GM23338 (cell line): ENCODE measurements around the gene CD33. TPM values are rescaled to one million over a fixed set of nuclear protein-coding genes. Genes with fewer than 3 reads are reported as not detected.

Source experiments
- ATAC-seq: fragments of 200-7000 bp; cut with Tn5 transposase; 3 replicates; pipeline ENCODE4 v1.9.1; 2020
- DNase-seq: peaks from one replicate; pipeline ENCODE4 v3.0.0-alpha.2; 2015; ENCODE audit warnings: low spot score
- H2AFZ ChIP-seq: fragments of 200-600 bp; sonication (generic); 2 replicates; pipeline ENCODE4 v1.8.0; 2016; ENCODE audit warnings: antibody characterized with exemption, mild to moderate bottlenecking, moderate library complexity
- H3F3A ChIP-seq: fragments of 200-600 bp; sonication (generic); replicated peaks from 2 replicates; pipeline ENCODE4 v1.8.0; 2017; ENCODE audit warnings: antibody characterized with exemption, mixed run types, low read depth
- H3K27ac ChIP-seq: fragments of 200-600 bp; sonication (generic); 2 replicates; pipeline ENCODE4 v1.6.1; 2016; ENCODE audit warnings: low read depth
- H3K27me3 ChIP-seq: fragments of 200-600 bp; sonication (generic); 2 replicates; pipeline ENCODE4 v1.8.0; 2016; ENCODE audit warnings: mild to moderate bottlenecking, mixed run types, moderate library complexity; ENCODE audit not compliant: insufficient read depth
- H3K36me3 ChIP-seq: fragments of 200-600 bp; sonication (generic); 2 replicates; pipeline ENCODE4 v1.8.0; 2016; ENCODE audit warnings: mild to moderate bottlenecking; ENCODE audit not compliant: insufficient read depth
- H3K4me1 ChIP-seq: fragments of 200-600 bp; sonication (generic); 2 replicates; pipeline ENCODE4 v1.8.0; 2016; ENCODE audit warnings: mild to moderate bottlenecking, moderate library complexity; ENCODE audit not compliant: insufficient read depth
- H3K4me2 ChIP-seq: fragments of 200-600 bp; sonication (generic); 2 replicates; pipeline ENCODE4 v1.7.1; 2017; ENCODE audit warnings: mixed run types
- H3K4me3 ChIP-seq: fragments of 200-600 bp; sonication (generic); 2 replicates; pipeline ENCODE4 v1.6.1; 2016; ENCODE audit warnings: mixed run types
- H3K79me2 ChIP-seq: fragments of 200-600 bp; sonication (generic); replicated peaks from 2 replicates; pipeline ENCODE4 v1.8.0; 2017; ENCODE audit warnings: mild to moderate bottlenecking; ENCODE audit not compliant: insufficient read depth
- H3K9me2 ChIP-seq: fragments of 200-600 bp; sonication (generic); 2 replicates; pipeline ENCODE4 v1.8.0; 2017; ENCODE audit not compliant: insufficient read depth
- H4K20me1 ChIP-seq: fragments of 200-600 bp; sonication (generic); replicated peaks from 2 replicates; pipeline ENCODE4 v1.8.0; 2017; ENCODE audit warnings: mild to moderate bottlenecking; ENCODE audit not compliant: insufficient read depth
- H3K27ac Mint-ChIP-seq: 2 replicates; pipeline ENCODE4 v1.8.0; 2020; ENCODE audit warnings: inconsistent platforms, mild to moderate bottlenecking, moderate library complexity, mixed read lengths
- H3K27me3 Mint-ChIP-seq: 3 replicates; pipeline ENCODE4 v1.8.0; 2022; ENCODE audit warnings: low read depth, mild to moderate bottlenecking, moderate library complexity, mixed read lengths, inconsistent platforms; ENCODE audit not compliant: insufficient read depth, poor library complexity
- H3K36me3 Mint-ChIP-seq: 3 replicates; pipeline ENCODE4 v1.8.0; 2021; ENCODE audit warnings: low read depth, mild to moderate bottlenecking, inconsistent platforms, moderate library complexity, mixed read lengths
- H3K4me1 Mint-ChIP-seq: 3 replicates; pipeline ENCODE4 v1.8.0; 2020; ENCODE audit warnings: mild to moderate bottlenecking, inconsistent platforms, mixed read lengths
- H3K4me3 Mint-ChIP-seq: 3 replicates; pipeline ENCODE4 v1.8.0; 2021; ENCODE audit warnings: moderate library complexity, mild to moderate bottlenecking, inconsistent platforms, mixed read lengths
- H3K9me3 Mint-ChIP-seq: 3 replicates; pipeline ENCODE4 v1.8.0; 2020; ENCODE audit warnings: moderate library complexity, mild to moderate bottlenecking, inconsistent platforms, mixed read lengths
- EZH2 ChIP-seq: fragments of 200-600 bp; sonication (generic); IDR thresholded peaks from one replicate; pipeline ENCODE4 v1.8.0; 2017; ENCODE audit warnings: antibody characterized with exemption, mild to moderate bottlenecking, low read depth; ENCODE audit not compliant: unreplicated experiment
- EZH2phosphoT487 ChIP-seq: fragments of 200-600 bp; sonication (generic); IDR thresholded peaks from one replicate; pipeline ENCODE4 v1.8.1; 2018; ENCODE audit warnings: antibody characterized with exemption; ENCODE audit not compliant: unreplicated experiment
- NANOG ChIP-seq: IDR thresholded peaks from 2 replicates; pipeline ENCODE4 v1.6.1; 2016; ENCODE audit warnings: antibody characterized with exemption, borderline replicate concordance
- POLR2AphosphoS5 ChIP-seq: IDR thresholded peaks from 2 replicates; pipeline ENCODE4 v1.6.1; 2016; ENCODE audit warnings: antibody characterized with exemption, low read depth
- REST ChIP-seq: IDR thresholded peaks from one replicate; pipeline ENCODE4 v1.6.1; 2018; ENCODE audit warnings: antibody characterized with exemption; ENCODE audit not compliant: unreplicated experiment
- STAT1 ChIP-seq: IDR thresholded peaks from one replicate; pipeline ENCODE4 v1.6.1; 2016; ENCODE audit warnings: antibody characterized with exemption; ENCODE audit not compliant: unreplicated experiment
- ZNF114 ChIP-seq: fragments of 250-450 bp; sonication (Bioruptor Pico); IDR thresholded peaks from 2 replicates; pipeline ENCODE4 v1.5.0; 2020; ENCODE audit warnings: mild to moderate bottlenecking, moderate library complexity
- ZNF331 ChIP-seq: fragments of 250-450 bp; sonication (Bioruptor Pico); IDR thresholded peaks from 2 replicates; pipeline ENCODE4 v1.5.0; 2020; ENCODE audit warnings: low read depth, mild to moderate bottlenecking, moderate library complexity
- polyA plus RNA-seq: library from polyadenylated mRNA; unstranded; fragments of >200 nt; fragmentation: Nextera tagmentation; extraction: Ambion mirVana; gene quantifications from 2 replicates; pipeline ENCODE4 v1.2.1, GENCODE V29; 2016
- total RNA-seq: library from RNA; depleted of rRNA; stranded (reverse); fragments of >200 nt; shearing (Covaris generic); gene quantifications from 2 replicates; pipeline ENCODE4 v1.2.3, GENCODE V29; 2014
- TF ChIP-seq, protein P1 (sequence below): IDR thresholded peaks from 2 replicates; pipeline ENCODE4 v1.6.1; 2016; ENCODE audit warnings: antibody characterized with exemption
- TF ChIP-seq, protein P2 (sequence below), 2 experiments: fragments of 200-600 bp in 1 of 2; sonication (generic) in 1 of 2; conservative IDR thresholded peaks; 2 replicates each; pipeline versions ENCODE4 v1.5.1 to v1.6.1; 2016 to 2017; ENCODE audit warnings: antibody characterized with exemption in 2 of 2, low read depth in 2 of 2, mild to moderate bottlenecking in 2 of 2, moderate library complexity in 1 of 2

The CD33 gene
- total and polyA plus RNA-seq, 2 experiments from 2014 or later, result 0.45 TPM; not detected in 1

DNA sequence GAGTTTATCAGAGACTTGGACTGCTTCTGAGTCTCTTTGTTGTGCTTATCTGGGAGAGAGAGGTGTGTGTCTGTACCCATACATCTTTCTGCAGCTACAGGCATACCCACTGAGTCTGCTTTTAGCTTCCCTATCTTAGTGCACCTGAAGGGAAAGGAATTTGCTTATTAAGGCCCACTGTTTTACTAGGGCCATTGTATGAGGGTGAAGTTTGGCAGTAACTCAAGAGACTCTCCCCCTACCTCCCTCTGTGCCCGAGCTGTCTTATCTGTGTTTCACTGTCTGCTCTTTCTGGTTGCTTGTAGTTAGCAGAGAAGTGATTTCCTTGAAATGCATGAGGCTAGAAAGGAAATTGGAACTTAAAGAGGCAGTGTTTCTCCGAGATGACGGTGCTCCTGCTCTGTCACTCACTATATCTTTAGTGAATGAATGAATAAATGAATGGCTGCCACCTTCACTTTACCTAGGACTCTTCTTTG is 678 bp upstream of the CD33 start:
- no peak for ATAC-seq

DNA sequence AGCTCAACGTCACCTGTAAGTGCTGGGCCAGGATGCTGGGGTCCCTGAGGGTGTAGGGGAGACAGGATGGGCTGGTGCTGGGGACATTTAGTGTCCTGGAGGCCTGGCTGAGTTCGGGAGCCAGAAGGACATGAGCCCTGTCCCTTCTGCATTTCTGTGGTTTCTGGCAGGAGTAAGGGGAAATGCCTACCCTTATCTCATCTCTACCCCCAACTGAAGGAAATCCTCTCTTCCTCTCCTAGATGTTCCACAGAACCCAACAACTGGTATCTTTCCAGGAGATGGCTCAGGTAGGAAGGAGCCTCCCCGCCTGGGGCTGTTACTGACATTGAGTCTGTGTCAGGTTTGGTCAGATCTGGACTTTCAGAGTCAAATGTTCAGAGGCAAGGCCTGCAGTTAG is 1.2 kb downstream of the CD33 start:
- Histone ChIP-seq H4K20me1 (no peaks in the 10 kb centered on the region), H3K4me1 (no peaks in the 10 kb centered on the region), H3F3A (no peaks in the 10 kb centered on the region), H3K27me3 (no peaks in the 10 kb centered on the region), H3K9me2 (no peaks in the 10 kb centered on the region), H2AFZ (no peak overlapping the region), H3K4me3 (no peak overlapping the region), H3K79me2 (no peaks in the 10 kb centered on the region), H3K4me2 (no peak overlapping the region), H3K27ac (no peak overlapping the region), H3K36me3 (no peaks in the 10 kb centered on the region)
- Mint-ChIP-seq H3K36me3 (peaks cover 1% of the 10 kb centered on the region; the same call in 1 of the 3 replicates), H3K4me1 (no peaks in the 10 kb centered on the region), H3K9me3 (peaks cover 75% of the 10 kb centered on the region), H3K27ac (no peak overlapping the region), H3K4me3 (no peak overlapping the region), H3K27me3 (peaks cover 5% of the 10 kb centered on the region)
- DNase-seq, result no peak
- ATAC-seq, result no peak
- TF ChIP-seq ZNF114 (CRISPR knock-in tag) (no peak), STAT1 (no peak), EZH2phosphoT487 (no peak), EZH2 (no peak), NANOG (no peak), POLR2AphosphoS5 (no peak)
- TF ChIP-seq, protein P1, sequence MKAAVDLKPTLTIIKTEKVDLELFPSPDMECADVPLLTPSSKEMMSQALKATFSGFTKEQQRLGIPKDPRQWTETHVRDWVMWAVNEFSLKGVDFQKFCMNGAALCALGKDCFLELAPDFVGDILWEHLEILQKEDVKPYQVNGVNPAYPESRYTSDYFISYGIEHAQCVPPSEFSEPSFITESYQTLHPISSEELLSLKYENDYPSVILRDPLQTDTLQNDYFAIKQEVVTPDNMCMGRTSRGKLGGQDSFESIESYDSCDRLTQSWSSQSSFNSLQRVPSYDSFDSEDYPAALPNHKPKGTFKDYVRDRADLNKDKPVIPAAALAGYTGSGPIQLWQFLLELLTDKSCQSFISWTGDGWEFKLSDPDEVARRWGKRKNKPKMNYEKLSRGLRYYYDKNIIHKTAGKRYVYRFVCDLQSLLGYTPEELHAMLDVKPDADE, result no peak

More for the DNA sequence above, 678 bp upstream of the CD33 start:
- TF ChIP-seq NANOG (no peak), REST (no peak), ZNF114 (CRISPR knock-in tag) (no peak), ZNF331 (CRISPR knock-in tag) (no peak)
- TF ChIP-seq, protein P2, sequence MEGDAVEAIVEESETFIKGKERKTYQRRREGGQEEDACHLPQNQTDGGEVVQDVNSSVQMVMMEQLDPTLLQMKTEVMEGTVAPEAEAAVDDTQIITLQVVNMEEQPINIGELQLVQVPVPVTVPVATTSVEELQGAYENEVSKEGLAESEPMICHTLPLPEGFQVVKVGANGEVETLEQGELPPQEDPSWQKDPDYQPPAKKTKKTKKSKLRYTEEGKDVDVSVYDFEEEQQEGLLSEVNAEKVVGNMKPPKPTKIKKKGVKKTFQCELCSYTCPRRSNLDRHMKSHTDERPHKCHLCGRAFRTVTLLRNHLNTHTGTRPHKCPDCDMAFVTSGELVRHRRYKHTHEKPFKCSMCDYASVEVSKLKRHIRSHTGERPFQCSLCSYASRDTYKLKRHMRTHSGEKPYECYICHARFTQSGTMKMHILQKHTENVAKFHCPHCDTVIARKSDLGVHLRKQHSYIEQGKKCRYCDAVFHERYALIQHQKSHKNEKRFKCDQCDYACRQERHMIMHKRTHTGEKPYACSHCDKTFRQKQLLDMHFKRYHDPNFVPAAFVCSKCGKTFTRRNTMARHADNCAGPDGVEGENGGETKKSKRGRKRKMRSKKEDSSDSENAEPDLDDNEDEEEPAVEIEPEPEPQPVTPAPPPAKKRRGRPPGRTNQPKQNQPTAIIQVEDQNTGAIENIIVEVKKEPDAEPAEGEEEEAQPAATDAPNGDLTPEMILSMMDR (conservative IDR thresholded peaks at IDR 0.05; ENCODE audit: low read depth in 2 of 2), result no peak
- peaks cover 78% of the 10 kb centered on the region for H3K9me3 Mint-ChIP-seq
- H3K27me3 ChIP-seq, result no peaks in the 10 kb centered on the region
- no peaks in the 10 kb centered on the region for H3K4me1 Mint-ChIP-seq
- H3K36me3 Mint-ChIP-seq, result no peaks in the 10 kb centered on the region
- H3K27ac ChIP-seq, result no peak overlapping the region
- H3K9me2 ChIP-seq, result no peaks in the 10 kb centered on the region
- no peaks in the 10 kb centered on the region for H3F3A ChIP-seq
- no peaks in the 10 kb centered on the region for H3K36me3 ChIP-seq
- no peaks in the 10 kb centered on the region for H3K4me1 ChIP-seq
- no peaks in the 10 kb centered on the region for H3K79me2 ChIP-seq
- H3K4me3 Mint-ChIP-seq, result no peak overlapping the region
- no peak overlapping the region for H3K4me2 ChIP-seq
- DNase-seq, result no peak
- no peak overlapping the region for H3K27ac Mint-ChIP-seq
- no peak overlapping the region for H3K4me3 ChIP-seq
- H4K20me1 ChIP-seq, result no peaks in the 10 kb centered on the region
- H3K27me3 Mint-ChIP-seq, result peaks cover 4% of the 10 kb centered on the region
- H2AFZ ChIP-seq, result no peak overlapping the region
